OCI-LY3 (cell line): ENCODE data around the gene MED13.

Experiments used
- H2AFZ ChIP-seq: fragments of 200-600, 300-600 bp; shearing (Covaris generic); 2 replicates; pipeline ENCODE4 v1.6.0; 2014; ENCODE audit warnings: antibody characterized with exemption, low read depth, low read length
- H3K27ac ChIP-seq: fragments of 200-600, 300-600 bp; sonication (generic); 2 replicates; pipeline ENCODE4 v1.5.1; 2014; ENCODE audit warnings: mild to moderate bottlenecking, low read length, moderate library complexity, mixed read lengths
- H3K27me3 ChIP-seq: fragments of 200-600, 300-600 bp; sonication (generic); 2 replicates; pipeline ENCODE4 v1.6.1; 2014; ENCODE audit warnings: low read depth, low read length, mixed read lengths
- H3K36me3 ChIP-seq: fragments of 200-600, 300-600 bp; sonication (generic); replicated peaks from 2 replicates; pipeline ENCODE3; 2014; ENCODE audit warnings: low read depth, low read length, mixed read lengths
- H3K4me1 ChIP-seq: fragments of 300-600, 200-600 bp; sonication (generic); 2 replicates; pipeline ENCODE4 v1.6.1; 2014; ENCODE audit warnings: low read length, mixed read lengths
- H3K4me2 ChIP-seq: fragments of 200-600, 300-600 bp; sonication (generic); 2 replicates; pipeline ENCODE4 v1.6.1; 2014; ENCODE audit warnings: low read length, mixed read lengths
- H3K4me3 ChIP-seq: fragments of 300-600, 200-600 bp; sonication (generic); 2 replicates; pipeline ENCODE4 v1.5.1; 2014; ENCODE audit warnings: antibody characterized with exemption, mild to moderate bottlenecking, low read length, moderate library complexity
- H3K79me2 ChIP-seq: fragments of 300-600, 200-600 bp; shearing (Covaris generic); 2 replicates; pipeline ENCODE4 v1.6.1; 2014; ENCODE audit warnings: mild to moderate bottlenecking, low read length, mixed read lengths
- H3K9ac ChIP-seq: fragments of 300-600, 200-600 bp; shearing (Covaris generic); 2 replicates; pipeline ENCODE4 v1.6.0; 2014; ENCODE audit warnings: mild to moderate bottlenecking, low read length, moderate library complexity
- H3K9me3 ChIP-seq: fragments of 200-600, 300-600 bp; shearing (Covaris generic); 2 replicates; pipeline ENCODE4 v1.6.1; 2014; ENCODE audit warnings: low read length, mixed read lengths; ENCODE audit not compliant: insufficient read depth
- H4K20me1 ChIP-seq: fragments of 200-600, 300-600 bp; sonication (generic); 2 replicates; pipeline ENCODE4 v1.6.1; 2016; ENCODE audit warnings: low read length, mixed read lengths; ENCODE audit not compliant: insufficient read depth
- CTCF ChIP-seq: fragments of 200-600, 300-600 bp; sonication (generic); IDR thresholded peaks from 2 replicates; pipeline ENCODE4 v1.5.1; 2014; ENCODE audit warnings: antibody characterized with exemption, low read length, low read depth
- EZH2phosphoT487 ChIP-seq: fragments of 200-600 bp; shearing (Covaris generic); IDR thresholded peaks from 2 replicates; pipeline ENCODE4 v1.6.1; 2018; ENCODE audit warnings: antibody characterized with exemption, mixed run types, low read depth

Gene MED13

GRCh38 chr17:62105357-62105756 is 40.3 kb upstream of the MED13 start:
- Histone ChIP-seq H3K27ac (no peak overlapping the region), H3K36me3 (no peaks in the 10 kb centered on the region), H3K4me2 (no peak overlapping the region), H3K79me2 (no peaks in the 10 kb centered on the region), H3K27me3 (peaks cover 11% of the 10 kb centered on the region), H3K4me1 (peaks cover 9% of the 10 kb centered on the region; the same call in 1 of the 2 replicates), H4K20me1 (no peaks in the 10 kb centered on the region), H2AFZ (no peak overlapping the region), H3K9ac (no peak overlapping the region), H3K4me3 (no peak overlapping the region), H3K9me3 (no peaks in the 10 kb centered on the region)
- TF ChIP-seq CTCF: no peak
- no peak for TF ChIP-seq EZH2phosphoT487

DNA sequence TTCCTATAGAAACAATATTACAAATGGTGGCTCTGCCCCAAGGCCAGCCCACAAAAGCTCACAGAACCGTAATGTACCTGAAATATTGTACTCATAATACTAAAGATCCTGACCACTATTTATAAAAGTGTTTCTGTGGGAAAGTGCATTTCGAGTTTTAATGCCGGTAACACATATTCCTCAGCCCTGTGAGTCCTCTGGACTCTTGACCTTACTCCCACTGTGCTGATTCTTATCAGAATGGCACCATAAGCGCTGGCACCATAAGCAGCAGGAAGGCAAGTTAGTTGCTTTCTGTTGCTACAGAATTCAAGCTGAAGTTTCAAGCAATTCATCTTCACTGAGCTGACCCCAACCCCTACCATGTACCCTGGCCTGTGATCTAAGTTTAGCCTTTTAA is 36.4 kb upstream of the MED13 start:
- Histone ChIP-seq H3K4me2 (no peak overlapping the region), H3K79me2 (no peaks in the 10 kb centered on the region)

DNA sequence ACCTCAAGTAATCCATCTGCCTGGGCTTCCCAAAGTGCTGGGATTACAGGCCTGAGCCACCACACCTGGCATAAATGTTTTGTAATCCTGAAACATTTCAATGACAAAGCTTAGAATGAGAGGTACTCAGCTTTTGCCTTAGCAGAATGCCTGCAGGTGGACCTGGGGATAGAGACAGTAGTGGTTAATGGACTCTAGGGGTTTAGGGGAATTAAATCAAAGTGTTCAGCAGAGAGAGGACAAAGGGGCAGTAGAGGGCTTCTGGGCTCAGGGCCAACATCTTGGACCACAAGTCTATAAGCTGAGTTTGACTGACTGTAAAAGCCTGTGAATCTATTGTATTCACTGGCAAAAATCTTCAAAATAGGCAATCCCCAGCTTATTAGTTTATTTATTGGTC is 36.0 kb upstream of the MED13 start:
- Histone ChIP-seq H3K9ac (no peak overlapping the region), H3K79me2 (no peaks in the 10 kb centered on the region), H3K27me3 (peaks cover 21% of the 10 kb centered on the region), H3K27ac (no peak overlapping the region), H4K20me1 (no peaks in the 10 kb centered on the region), H3K4me2 (no peak overlapping the region), H3K4me1 (peaks cover 42% of the 10 kb centered on the region), H3K4me3 (no peak overlapping the region), H2AFZ (no peak overlapping the region), H3K36me3 (no peaks in the 10 kb centered on the region), H3K9me3 (no peaks in the 10 kb centered on the region)
- TF ChIP-seq EZH2phosphoT487: no peak
- no peak for TF ChIP-seq CTCF

More for the DNA sequence above, 36.4 kb upstream of the MED13 start:
- Histone ChIP-seq H3K9me3 (no peaks in the 10 kb centered on the region), H3K4me3 (no peak overlapping the region), H3K27ac (no peak overlapping the region), H4K20me1 (no peaks in the 10 kb centered on the region), H2AFZ (no peak overlapping the region), H3K27me3 (peaks cover 19% of the 10 kb centered on the region), H3K4me1 (peaks cover 42% of the 10 kb centered on the region), H3K9ac (no peak overlapping the region), H3K36me3 (no peaks in the 10 kb centered on the region)
- TF ChIP-seq EZH2phosphoT487: no peak
- TF ChIP-seq CTCF: no peak

DNA sequence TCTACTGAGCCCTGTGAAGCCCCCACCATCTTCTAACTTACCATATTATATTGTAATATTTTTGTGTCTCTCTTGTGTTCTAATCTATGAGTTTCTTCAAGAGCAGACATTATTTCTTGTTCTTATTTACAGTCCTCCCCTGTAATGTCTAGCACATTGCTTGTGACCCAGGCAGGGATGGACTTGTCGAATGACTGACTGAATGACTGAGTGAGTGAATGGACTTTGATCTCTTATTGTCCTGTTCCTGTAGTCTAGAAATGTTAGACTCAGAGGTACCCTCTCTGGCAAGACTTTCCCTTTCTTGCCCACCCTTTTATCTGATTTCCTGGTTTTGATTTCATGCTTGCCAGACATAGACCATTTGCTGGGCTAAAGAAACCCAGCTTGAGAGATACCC is 35.0 kb upstream of the MED13 start:
- Histone ChIP-seq H3K4me1 (peaks cover 42% of the 10 kb centered on the region), H3K27me3 (peaks cover 21% of the 10 kb centered on the region; the same call in 1 of the 2 replicates), H3K27ac (no peak overlapping the region), H3K9me3 (no peaks in the 10 kb centered on the region), H3K4me2 (no peak overlapping the region), H3K36me3 (no peaks in the 10 kb centered on the region), H4K20me1 (no peaks in the 10 kb centered on the region), H3K9ac (no peak overlapping the region), H2AFZ (no peak overlapping the region), H3K4me3 (no peak overlapping the region), H3K79me2 (no peaks in the 10 kb centered on the region)
- TF ChIP-seq CTCF (no peak), EZH2phosphoT487 (no peak)
